Muscle of arm (tissue), 14 donors: ENCODE data around the gene LRRC74A. TPM values are rescaled to one million over a fixed set of nuclear protein-coding genes. Genes with fewer than 3 reads are reported as not detected.
A peak's percentile ranks its signal among the peaks of the same experiment; 100 is the strongest.

Experiments used
- DNase-seq: peaks from one replicate; pipeline ENCODE4 v3.0.0-alpha.2; 2013
- long read RNA-seq, 11 donors: transcript quantifications; one replicate each; lab custom pipeline, GENCODE V29; 2026
- polyA plus RNA-seq, 12 donors: library from polyadenylated mRNA; unstranded; fragments of 120-200 nt; gene quantifications; one replicate each; pipeline ENCODE4 v1.2.1, GENCODE V29; 2013; ENCODE audit not compliant: insufficient read length in 12 of 12

The LRRC74A gene
- polyA plus RNA-seq: under 1 TPM in 2 of 12 donors, not detected in 10; 0.15 to 0.21 TPM
- long read RNA-seq, donor 1: 0 reads
- long read RNA-seq, donor 2: 0 reads
- long read RNA-seq, donor 3: 0 reads
- long read RNA-seq, donor 4: 0 reads
- long read RNA-seq, donor 5: 0 reads
- long read RNA-seq, donor 6: 0 reads
- long read RNA-seq, donor 7: 0 reads
- long read RNA-seq, donor 8: 0 reads
- long read RNA-seq, donor 9: 0 reads
- long read RNA-seq, donor 10: 0 reads
- long read RNA-seq, donor 11: 0 reads

DNA sequence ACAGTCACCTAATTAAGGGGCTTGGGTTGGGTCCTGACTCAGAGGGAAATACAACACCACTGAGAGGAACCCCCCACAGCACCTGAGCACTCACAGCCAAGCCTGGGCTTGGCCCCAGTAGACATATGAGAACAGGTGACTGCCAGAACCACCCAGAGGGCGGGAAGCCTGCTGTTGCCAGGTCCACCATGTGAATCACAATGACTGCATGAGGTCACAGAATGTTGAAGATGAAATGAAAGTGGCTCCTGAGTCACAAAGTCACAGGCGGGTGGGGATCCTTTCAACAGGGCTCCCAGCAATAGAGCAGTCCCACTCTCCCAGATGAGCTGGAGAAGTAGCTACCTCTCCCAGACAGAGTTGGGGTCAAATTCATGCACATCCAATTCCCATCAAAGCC, at the start of gene LRRC74A:
Gene LRRC74A, plus strand, starts transcription at position 287 of the 400 bp plus-strand sequence. CDS start 290 bp downstream, outside the sequence.
- DNase-seq: no peak

GRCh38 chr14:76776428-76777251, 49.6 kb upstream of the LRRC74A start:
- no peak for DNase-seq

- no peak for DNase-seq
Observed at GRCh38 chr14:76777721-76778120, 48.5 kb upstream of the LRRC74A start.

GRCh38 chr14:76778546-76779215, 47.5 kb upstream of the LRRC74A start:
- DNase-seq: no peak

DNA sequence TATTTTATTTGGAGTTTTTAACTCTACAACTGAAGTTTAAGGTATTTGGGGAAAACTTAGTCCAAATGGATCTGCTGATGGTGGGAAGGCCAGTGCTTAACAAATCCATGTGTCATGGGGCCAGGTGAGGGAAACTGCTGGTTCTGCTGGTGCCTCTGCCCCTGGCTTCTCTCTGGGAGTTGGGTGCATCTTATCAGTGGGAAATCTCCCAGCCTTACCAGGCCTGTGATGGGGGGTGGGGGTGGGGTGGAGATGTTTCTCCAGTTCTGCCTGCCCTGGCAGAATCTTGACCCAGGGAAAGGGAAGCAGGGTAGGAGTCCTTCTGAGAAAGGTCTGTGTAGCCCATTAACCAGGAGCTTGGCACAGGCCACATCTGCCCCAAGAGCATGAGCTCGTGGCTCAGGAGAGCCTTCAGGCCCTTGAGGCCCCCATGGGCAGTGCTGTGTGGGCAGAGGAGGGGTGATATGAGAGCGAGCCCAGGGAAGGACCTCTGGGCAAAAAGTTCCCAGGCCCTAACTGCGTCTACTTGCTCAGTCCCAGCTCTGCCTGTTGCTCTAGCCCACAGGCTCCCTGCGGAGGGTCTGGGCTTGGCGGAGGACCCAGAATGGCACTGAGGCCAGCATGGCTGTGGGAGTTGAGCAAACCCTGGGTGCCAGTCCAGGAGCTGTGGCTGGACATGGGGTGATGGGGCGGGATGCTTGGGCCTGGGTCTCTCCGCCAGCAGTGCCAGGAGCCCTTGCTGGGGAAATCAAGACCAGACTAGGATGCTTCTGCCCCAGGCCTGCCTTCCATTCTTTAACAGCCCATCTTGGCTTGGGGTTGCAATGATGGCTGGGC, 46.8 kb upstream of the LRRC74A start:
- no peak for DNase-seq

GRCh38 chr14:76780058-76780345, 46.2 kb upstream of the LRRC74A start:
- DNase-seq: no peak

GRCh38 chr14:76780360-76780759, 45.8 kb upstream of the LRRC74A start:
- DNase-seq: no peak

DNA sequence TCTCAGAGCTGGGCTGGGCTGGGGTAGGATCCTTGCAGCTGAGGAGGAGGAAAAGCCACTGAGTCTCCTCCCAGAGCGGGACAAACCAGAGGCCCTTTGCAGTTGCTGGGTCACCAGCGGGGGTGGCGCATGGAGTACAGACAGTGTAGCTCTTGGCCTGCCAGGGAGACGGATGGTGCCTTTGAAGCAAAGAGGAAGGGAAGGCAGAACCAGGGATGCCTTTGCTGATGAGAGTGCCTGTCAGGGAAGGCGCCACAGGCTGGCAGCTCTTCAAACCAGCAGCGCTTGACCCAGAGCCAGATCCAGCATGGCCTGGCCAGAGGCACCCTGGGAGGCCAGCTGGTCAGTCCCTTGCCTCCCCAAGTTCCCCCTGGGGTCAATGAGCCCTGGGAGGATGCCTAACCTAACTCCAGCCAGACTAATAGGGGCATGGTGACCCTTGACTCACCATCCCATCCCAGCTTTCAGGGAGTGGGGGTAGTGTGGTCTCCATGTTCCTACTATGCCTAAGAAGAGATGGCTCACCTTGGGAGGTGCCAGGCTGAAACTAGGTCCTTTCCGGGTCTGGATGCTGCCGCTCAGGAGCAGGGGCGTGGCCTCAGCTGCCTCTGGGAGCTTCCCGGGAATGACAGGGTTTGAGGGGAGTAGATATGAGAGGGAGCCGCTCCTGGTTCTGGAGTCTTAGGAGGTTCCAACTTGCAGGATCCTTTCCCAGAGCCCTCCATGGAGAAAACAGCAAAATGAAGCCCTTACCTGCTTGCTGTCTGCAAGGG, 45.1 kb upstream of the LRRC74A start:
- DNase-seq: no peak

- DNase-seq: no peak
Observed at GRCh38 chr14:76781648-76782051, 44.6 kb upstream of the LRRC74A start.

DNA sequence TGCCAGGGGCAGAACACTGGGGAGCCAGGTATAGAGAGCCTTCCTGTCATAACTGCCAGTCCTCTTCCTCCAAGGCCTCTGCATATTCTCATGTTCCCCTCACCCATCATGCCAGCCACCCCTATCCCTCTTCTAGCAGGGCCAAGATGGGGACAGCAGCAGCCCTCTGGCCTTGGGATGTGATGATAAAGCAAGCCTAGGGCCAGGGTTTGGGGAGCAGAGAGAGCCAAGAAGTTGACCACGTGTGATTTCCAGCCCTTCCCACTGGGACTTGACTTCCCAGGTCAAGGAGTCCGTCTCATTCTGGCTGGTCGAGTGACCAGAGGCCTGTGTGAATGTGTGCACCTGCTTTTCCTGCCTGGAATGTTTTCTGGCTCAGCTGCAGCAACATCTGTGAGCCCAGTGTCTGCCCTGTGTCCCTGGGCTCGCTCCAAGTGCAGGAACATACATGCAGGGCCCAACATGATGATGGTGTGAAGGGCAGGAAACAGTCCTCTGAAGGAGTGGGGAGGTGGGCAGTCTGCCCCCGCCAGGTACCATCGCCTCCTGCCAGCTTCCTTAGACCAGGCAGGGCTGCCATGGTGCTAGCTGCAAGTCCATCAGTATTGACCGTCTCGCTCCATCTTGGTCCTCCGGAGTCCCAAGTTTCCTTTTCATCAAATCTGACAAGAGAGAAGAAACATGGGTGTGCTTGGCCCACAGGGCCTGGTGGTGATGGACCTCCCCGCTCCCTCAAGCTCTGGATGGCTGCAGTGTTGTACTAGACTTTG, 43.9 kb upstream of the LRRC74A start:
- no peak for DNase-seq

GRCh38 chr14:76782885-76783566, 43.2 kb upstream of the LRRC74A start:
- DNase-seq: no peak

- no peak for DNase-seq
Observed at GRCh38 chr14:76784266-76784874, 41.8 kb upstream of the LRRC74A start.

DNA sequence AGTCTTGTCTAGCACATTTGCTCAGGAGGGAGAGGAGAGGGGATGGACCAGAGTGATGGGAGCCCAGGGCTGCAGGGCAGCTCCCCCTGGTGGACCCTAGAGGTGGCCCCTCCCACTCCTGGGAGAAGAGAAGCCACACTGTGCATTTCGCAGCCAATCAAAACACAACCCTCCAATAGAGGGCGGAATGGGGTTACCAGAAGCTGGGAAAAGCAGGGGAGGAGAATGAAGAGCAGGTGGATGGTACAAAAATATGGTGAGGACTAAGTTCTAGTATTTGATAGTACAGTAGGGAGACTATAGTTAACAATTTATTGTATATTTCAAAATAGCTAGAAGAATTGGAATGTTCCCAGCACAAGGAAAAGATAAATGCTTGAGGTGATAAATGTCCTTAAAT, 41.3 kb upstream of the LRRC74A start:
- peak; percentile 76 for DNase-seq

- DNase-seq: no peak
Observed at GRCh38 chr14:76786601-76787000, 39.6 kb upstream of the LRRC74A start.

GRCh38 chr14:76792422-76792821, 33.8 kb upstream of the LRRC74A start:
- no peak for DNase-seq

DNA sequence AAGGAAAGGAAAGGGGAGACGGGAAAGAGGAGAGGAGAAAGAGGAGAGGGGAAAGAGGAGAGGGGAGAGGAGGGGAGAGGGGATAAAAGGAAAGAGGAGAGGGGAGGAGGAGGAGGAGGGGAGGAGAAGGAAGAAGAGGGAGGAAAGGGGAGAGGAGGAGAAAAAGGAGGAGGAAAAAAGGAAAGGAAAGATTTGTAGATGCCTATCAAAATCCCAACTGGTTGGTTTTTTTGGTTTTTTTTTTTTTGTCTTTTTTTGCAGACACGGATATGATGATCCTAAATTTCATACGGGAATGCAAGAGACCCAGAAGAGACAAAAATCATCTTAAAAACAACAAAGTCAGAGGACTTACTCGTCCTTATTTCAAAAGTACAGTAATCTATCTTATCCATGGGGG, 32.9 kb upstream of the LRRC74A start:
- no peak for DNase-seq

GRCh38 chr14:76793956-76794355, 32.3 kb upstream of the LRRC74A start:
- no peak for DNase-seq

GRCh38 chr14:76806446-76806845, 19.8 kb upstream of the LRRC74A start:
- no peak for DNase-seq

- DNase-seq: no peak
Observed at GRCh38 chr14:76808011-76808410, 18.2 kb upstream of the LRRC74A start.
